ENCODE data around the gene PTDSS2. TPM values are rescaled to one million over a fixed set of nuclear protein-coding genes. Genes with fewer than 3 reads are reported as not detected.

Gene PTDSS2
- total and polyA plus RNA-seq, 10 donors: 11.0 to 40.7 (median 25.7) TPM

- DNase-seq: peak; percentile 52
- Histone ChIP-seq H3K27me3 (replicated peaks in 1 of 7) (peaks cover 0 to 8% (median 0%) of the 10 kb centered on the region in 7 donors), H3K4me1 (no peaks in the 10 kb centered on the region), H3K36me3 (peaks cover 0 to 9% (median 0%) of the 10 kb centered on the region in 6 donors), H3K9me3 (no peaks in the 10 kb centered on the region), H3K4me3 (no peak overlapping the region), H3K27ac (no peak overlapping the region)
- WGBS, 5 donors: 82 to 95% (median 90%) methylated on average over 8 of the region's 8 CpGs
- intact Hi-C loops (cut with DNase I; ENCODE audit: low total_unique reads): no loop called here
- no peak for TF ChIP-seq POLR2AphosphoS5 (IDR thresholded peaks at IDR 0.05)
- no peak for TF ChIP-seq CTCF (IDR thresholded peaks at IDR 0.05 in 8 of 11, conservative IDR thresholded peaks at IDR 0.05 in 3 of 11)
- no peak for TF ChIP-seq POLR2A (IDR thresholded peaks at IDR 0.05)
Measured at GRCh38 chr11:426851-427250, 23.2 kb upstream of the PTDSS2 start.

- Histone ChIP-seq H3K4me3 (no peak overlapping the region), H3K36me3 (peaks cover 0 to 16% (median 0%) of the 10 kb centered on the region in 6 donors), H3K27me3 (replicated peaks in 1 of 7) (peaks cover 0 to 8% (median 0%) of the 10 kb centered on the region in 7 donors), H3K9me3 (no peaks in the 10 kb centered on the region), H3K27ac (no peak overlapping the region), H3K4me1 (no peaks in the 10 kb centered on the region)
- intact Hi-C loops (cut with DNase I; ENCODE audit: low total_unique reads): no loop called here
- peak; percentile 70 for DNase-seq
- WGBS, 5 donors: 90 to 94% (median 91%) methylated on average over 12 to 24 of the region's 24 CpGs
- no peak for TF ChIP-seq CTCF (IDR thresholded peaks at IDR 0.05 in 8 of 11, conservative IDR thresholded peaks at IDR 0.05 in 3 of 11)
- peak in 1 of 3 donors; percentile 12 for TF ChIP-seq POLR2AphosphoS5 (IDR thresholded peaks at IDR 0.05)
Measured at GRCh38 chr11:428295-428694, 21.8 kb upstream of the PTDSS2 start.

DNA sequence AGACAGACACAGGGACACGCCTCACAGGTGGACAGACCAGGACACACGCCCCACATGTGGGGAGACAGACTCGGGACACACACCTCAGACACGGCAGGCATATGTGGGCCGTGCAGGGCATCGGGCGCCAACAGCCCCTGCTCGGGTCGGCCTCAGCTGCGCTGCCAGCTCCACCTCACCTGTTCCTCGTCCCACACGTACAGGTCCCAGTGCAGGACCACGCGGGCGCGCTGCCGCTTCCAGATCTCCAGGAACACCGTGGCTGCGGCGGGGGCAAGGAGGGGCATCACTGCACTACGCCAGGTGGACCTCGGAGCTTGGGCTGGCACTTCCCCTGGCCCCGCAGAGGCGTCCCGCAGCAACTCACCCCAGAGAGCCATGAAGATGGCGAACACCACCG lies 20.7 kb upstream of the PTDSS2 start:
- Histone ChIP-seq H3K27me3 (replicated peaks in 1 of 7) (peaks cover 0 to 4% (median 0%) of the 10 kb centered on the region in 7 donors), H3K4me1 (no peaks in the 10 kb centered on the region), H3K27ac (no peak overlapping the region), H3K36me3 (peaks cover 0 to 16% (median 0%) of the 10 kb centered on the region in 6 donors), H3K9me3 (no peaks in the 10 kb centered on the region), H3K4me3 (no peak overlapping the region)
- intact Hi-C loops (cut with DNase I; ENCODE audit: low total_unique reads): no loop called here
- TF ChIP-seq CTCF (IDR thresholded peaks at IDR 0.05 in 8 of 11, conservative IDR thresholded peaks at IDR 0.05 in 3 of 11): no peak
- TF ChIP-seq POLR2A (IDR thresholded peaks at IDR 0.05): no peak
- no peak for TF ChIP-seq POLR2AphosphoS5 (IDR thresholded peaks at IDR 0.05)
- peak; percentile 69 for DNase-seq
- WGBS, 5 donors: 84 to 92% (median 90%) methylated on average over 16 to 27 of the region's 27 CpGs

- 66 to 74% (median 73%) methylated on average over 7 to 25 of the region's 25 CpGs for WGBS, 5 donors
- TF ChIP-seq POLR2A (IDR thresholded peaks at IDR 0.05) (no peak), CTCF (IDR thresholded peaks at IDR 0.05 in 8 of 11, conservative IDR thresholded peaks at IDR 0.05 in 3 of 11) (no peak), POLR2AphosphoS5 (IDR thresholded peaks at IDR 0.05) (no peak)
Measured at GRCh38 chr11:429931-430456, 20.1 kb upstream of the PTDSS2 start.

More at GRCh38 chr11:429931-430456, 20.1 kb upstream of the PTDSS2 start:
- H3K9me3 ChIP-seq: no peaks in the 10 kb centered on the region
- H3K27ac ChIP-seq: no peak overlapping the region
- no peak overlapping the region for H3K4me3 ChIP-seq
- intact Hi-C loops (cut with DNase I; ENCODE audit: low total_unique reads): no loop called here
- no peak for DNase-seq
- H3K4me1 ChIP-seq: no peaks in the 10 kb centered on the region
- peaks cover 0 to 16% (median 0%) of the 10 kb centered on the region in 6 donors for H3K36me3 ChIP-seq
- no peaks in the 10 kb centered on the region for H3K27me3 ChIP-seq (replicated peaks in 1 of 7)
